ENCODE measurements around the gene KRTAP19-8.

Gene KRTAP19-8

GRCh38 chr21:31078216-31078615 lies 39.9 kb upstream of the KRTAP19-8 start:
- H3K4me3 ChIP-seq (ENCODE audit: low read length): no peak overlapping the region
- H3K9ac ChIP-seq (ENCODE audit: low read length): no peak overlapping the region
- H3K27ac ChIP-seq (ENCODE audit: low read length): no peak overlapping the region
- no peaks in the 10 kb centered on the region for H3K9me3 ChIP-seq (ENCODE audit: insufficient read depth, low read length)
- H3K36me3 ChIP-seq (replicated peaks; ENCODE audit: low read depth, low read length): no peaks in the 10 kb centered on the region
- no peaks in the 10 kb centered on the region for H4K20me1 ChIP-seq (ENCODE audit: insufficient read depth, low read length)
- H3K27me3 ChIP-seq (ENCODE audit: low read depth, low read length): no peaks in the 10 kb centered on the region
- H3K79me2 ChIP-seq (ENCODE audit: low read length): no peaks in the 10 kb centered on the region
- TF ChIP-seq, protein P1, sequence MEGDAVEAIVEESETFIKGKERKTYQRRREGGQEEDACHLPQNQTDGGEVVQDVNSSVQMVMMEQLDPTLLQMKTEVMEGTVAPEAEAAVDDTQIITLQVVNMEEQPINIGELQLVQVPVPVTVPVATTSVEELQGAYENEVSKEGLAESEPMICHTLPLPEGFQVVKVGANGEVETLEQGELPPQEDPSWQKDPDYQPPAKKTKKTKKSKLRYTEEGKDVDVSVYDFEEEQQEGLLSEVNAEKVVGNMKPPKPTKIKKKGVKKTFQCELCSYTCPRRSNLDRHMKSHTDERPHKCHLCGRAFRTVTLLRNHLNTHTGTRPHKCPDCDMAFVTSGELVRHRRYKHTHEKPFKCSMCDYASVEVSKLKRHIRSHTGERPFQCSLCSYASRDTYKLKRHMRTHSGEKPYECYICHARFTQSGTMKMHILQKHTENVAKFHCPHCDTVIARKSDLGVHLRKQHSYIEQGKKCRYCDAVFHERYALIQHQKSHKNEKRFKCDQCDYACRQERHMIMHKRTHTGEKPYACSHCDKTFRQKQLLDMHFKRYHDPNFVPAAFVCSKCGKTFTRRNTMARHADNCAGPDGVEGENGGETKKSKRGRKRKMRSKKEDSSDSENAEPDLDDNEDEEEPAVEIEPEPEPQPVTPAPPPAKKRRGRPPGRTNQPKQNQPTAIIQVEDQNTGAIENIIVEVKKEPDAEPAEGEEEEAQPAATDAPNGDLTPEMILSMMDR (IDR thresholded peaks at IDR 0.05; ENCODE audit: low read depth, low read length): no peak
- no peak for TF ChIP-seq EZH2phosphoT487 (IDR thresholded peaks at IDR 0.05; ENCODE audit: low read depth)
- peak overlapping the region; percentile 46; the same call in 1 of the 2 replicates for H2AFZ ChIP-seq (ENCODE audit: low read depth, low read length)
- peak overlapping the region; percentile 34 for H3K4me2 ChIP-seq (ENCODE audit: low read length)
- H3K4me1 ChIP-seq (ENCODE audit: low read length): peaks cover 19% of the 10 kb centered on the region

DNA sequence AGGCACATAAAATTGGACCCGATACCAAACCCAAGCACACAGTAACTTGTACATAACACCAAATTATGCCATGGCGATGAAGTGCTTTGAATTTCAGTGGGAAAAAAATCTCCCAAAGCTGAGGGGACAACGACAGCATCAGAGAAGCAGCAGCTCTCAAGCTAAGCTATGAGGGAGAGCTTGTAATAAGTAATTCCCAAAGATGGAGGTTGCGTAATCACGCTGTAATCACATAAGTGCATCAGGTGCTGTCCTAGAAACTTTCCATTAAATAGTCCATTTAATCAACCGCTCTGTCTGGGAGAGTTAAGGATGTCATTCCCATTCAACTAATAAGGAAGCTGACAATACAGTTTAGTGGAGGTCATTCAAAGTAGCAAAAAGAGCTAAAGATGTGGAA lies 37.6 kb upstream of the KRTAP19-8 start:
- Histone ChIP-seq H4K20me1 (ENCODE audit: insufficient read depth, low read length) (no peaks in the 10 kb centered on the region), H2AFZ (ENCODE audit: low read depth, low read length) (no peak overlapping the region), H3K27me3 (ENCODE audit: low read depth, low read length) (no peaks in the 10 kb centered on the region), H3K27ac (ENCODE audit: low read length) (no peak overlapping the region), H3K4me3 (ENCODE audit: low read length) (no peak overlapping the region), H3K9ac (ENCODE audit: low read length) (no peak overlapping the region), H3K79me2 (ENCODE audit: low read length) (no peaks in the 10 kb centered on the region), H3K36me3 (replicated peaks; ENCODE audit: low read depth, low read length) (no peaks in the 10 kb centered on the region), H3K9me3 (ENCODE audit: insufficient read depth, low read length) (no peaks in the 10 kb centered on the region), H3K4me1 (ENCODE audit: low read length) (peaks cover 19% of the 10 kb centered on the region), H3K4me2 (ENCODE audit: low read length) (no peak overlapping the region)
- TF ChIP-seq, protein P1 (IDR thresholded peaks at IDR 0.05; ENCODE audit: low read depth, low read length): no peak
- no peak for TF ChIP-seq EZH2phosphoT487 (IDR thresholded peaks at IDR 0.05; ENCODE audit: low read depth)

- no peaks in the 10 kb centered on the region for H3K79me2 ChIP-seq (ENCODE audit: low read length)
- no peaks in the 10 kb centered on the region for H3K9me3 ChIP-seq (ENCODE audit: insufficient read depth, low read length)
- H3K9ac ChIP-seq (ENCODE audit: low read length): no peak overlapping the region
- no peak overlapping the region for H3K27ac ChIP-seq (ENCODE audit: low read length)
- TF ChIP-seq, protein P1 (IDR thresholded peaks at IDR 0.05; ENCODE audit: low read depth, low read length): no peak
- no peak for TF ChIP-seq EZH2phosphoT487 (IDR thresholded peaks at IDR 0.05; ENCODE audit: low read depth)
- H3K27me3 ChIP-seq (ENCODE audit: low read depth, low read length): no peaks in the 10 kb centered on the region
- no peak overlapping the region for H3K4me2 ChIP-seq (ENCODE audit: low read length)
- H4K20me1 ChIP-seq (ENCODE audit: insufficient read depth, low read length): no peaks in the 10 kb centered on the region
- H2AFZ ChIP-seq (ENCODE audit: low read depth, low read length): no peak overlapping the region
- H3K4me1 ChIP-seq (ENCODE audit: low read length): peaks cover 5% of the 10 kb centered on the region; the same call in 1 of the 2 replicates
- no peaks in the 10 kb centered on the region for H3K36me3 ChIP-seq (replicated peaks; ENCODE audit: low read depth, low read length)
- no peak overlapping the region for H3K4me3 ChIP-seq (ENCODE audit: low read length)
Observed at GRCh38 chr21:31072533-31072932, 34.3 kb upstream of the KRTAP19-8 start.

- Histone ChIP-seq H3K27me3 (ENCODE audit: low read depth, low read length) (no peaks in the 10 kb centered on the region), H2AFZ (ENCODE audit: low read depth, low read length) (no peak overlapping the region), H3K4me1 (ENCODE audit: low read length) (peaks cover 10% of the 10 kb centered on the region), H4K20me1 (ENCODE audit: insufficient read depth, low read length) (no peaks in the 10 kb centered on the region), H3K79me2 (ENCODE audit: low read length) (no peaks in the 10 kb centered on the region), H3K4me3 (ENCODE audit: low read length) (no peak overlapping the region), H3K36me3 (replicated peaks; ENCODE audit: low read depth, low read length) (no peaks in the 10 kb centered on the region), H3K9me3 (ENCODE audit: insufficient read depth, low read length) (no peaks in the 10 kb centered on the region), H3K27ac (ENCODE audit: low read length) (no peak overlapping the region), H3K9ac (ENCODE audit: low read length) (no peak overlapping the region), H3K4me2 (ENCODE audit: low read length) (0 out of 2 replicates have a peak overlapping the region, but pooled peaks have one; percentile 3)
- TF ChIP-seq, protein P1 (IDR thresholded peaks at IDR 0.05; ENCODE audit: low read depth, low read length): no peak
- TF ChIP-seq EZH2phosphoT487 (IDR thresholded peaks at IDR 0.05; ENCODE audit: low read depth): no peak
Observed at GRCh38 chr21:31064803-31065202, 26.5 kb upstream of the KRTAP19-8 start.
